Panc1 (cell line): Measurements from ENCODE around the gene NDOR1. TPM values are rescaled to one million over a fixed set of nuclear protein-coding genes. Genes with fewer than 3 reads are reported as not detected.

Source experiments
- ATAC-seq: fragments of 200-7000 bp; cut with Tn5 transposase; 2 replicates; pipeline ENCODE4 v1.9.1; 2020; ENCODE audit warnings: mild to moderate bottlenecking, moderate library complexity
- BruUV-seq: library from RNA; stranded (reverse); fragments of 400-500 nt; replicated peaks from 2 replicates; lab custom pipeline; 2021; lab: Mats Ljungman, UMichigan
- CTCF ChIA-PET: fragments of 300-600 bp; sonication (Branson Sonifier 250); formaldehyde crosslinking; loops from one replicate; lab custom pipeline; 2022; ENCODE audit warnings: antibody characterized with exemption; lab: Charles Lee
- POLR2A ChIA-PET: fragments of 300-600 bp; sonication (Branson Sonifier 250); formaldehyde crosslinking; loops from one replicate; lab custom pipeline; 2022; ENCODE audit warnings: antibody characterized with exemption; lab: Charles Lee
- DNase-seq: peaks from one replicate; pipeline ENCODE4 v3.0.0-alpha.2; 2010; ENCODE audit warnings: low read depth, low spot score
- H3K27ac ChIP-seq: 2 replicates; pipeline ENCODE4 v1.5.1; 2011; ENCODE audit warnings: mild to moderate bottlenecking, low read length, inconsistent platforms
- H3K27me3 ChIP-seq: fragments of 200-500 bp; sonication (Bioruptor generic); 2 replicates; pipeline ENCODE4 v1.6.0; 2014; ENCODE audit warnings: low read length, inconsistent platforms; ENCODE audit not compliant: control insufficient read depth, insufficient read depth
- H3K36me3 ChIP-seq: fragments of 200-500 bp; sonication (Bioruptor generic); 2 replicates; pipeline ENCODE4 v1.5.1; 2014; ENCODE audit warnings: inconsistent platforms, mild to moderate bottlenecking, low read length, moderate library complexity; ENCODE audit not compliant: control insufficient read depth, insufficient read depth
- H3K4me1 ChIP-seq: 2 replicates; pipeline ENCODE4 v1.5.1; 2011; ENCODE audit warnings: inconsistent platforms, mild to moderate bottlenecking, low read length, moderate library complexity; ENCODE audit not compliant: control insufficient read depth, insufficient read depth
- H3K4me3 ChIP-seq, 2 experiments: 2 replicates each; pipeline ENCODE4 v1.5.1; 2011 to 2012; ENCODE audit warnings: low read depth in 2 of 2, low read length in 2 of 2, mild to moderate bottlenecking in 2 of 2, inconsistent platforms in 1 of 2, moderate library complexity in 1 of 2
- H3K9me3 ChIP-seq: fragments of 200-500 bp; sonication (Bioruptor generic); 2 replicates; pipeline ENCODE4 v1.5.1; 2014; ENCODE audit warnings: low read depth, mild to moderate bottlenecking, inconsistent platforms, low read length, moderate library complexity; ENCODE audit not compliant: control insufficient read depth, insufficient read depth
- POLR2AphosphoS5 ChIP-seq: IDR thresholded peaks from 2 replicates; pipeline ENCODE4 v1.6.1; 2012; ENCODE audit warnings: mild to moderate bottlenecking, low read depth, low read length, moderate library complexity
- REST ChIP-seq, 2 experiments: IDR thresholded peaks; 2 replicates each; pipeline ENCODE4 v1.6.1; 2011 to 2012; ENCODE audit warnings: low read depth in 2 of 2, control low read depth in 1 of 2, low read length in 1 of 2, mild to moderate bottlenecking in 1 of 2, moderate library complexity in 1 of 2; ENCODE audit not compliant: insufficient read depth in 1 of 2
- SIN3A ChIP-seq: IDR thresholded peaks from 2 replicates; pipeline ENCODE4 v1.6.1; 2012; ENCODE audit warnings: low read depth, mild to moderate bottlenecking, low read length, moderate library complexity, borderline replicate concordance; ENCODE audit not compliant: insufficient read depth
- TCF7L2 ChIP-seq: IDR thresholded peaks from 2 replicates; pipeline ENCODE4 v1.6.1; 2011; ENCODE audit warnings: mild to moderate bottlenecking, low read depth, low read length, inconsistent platforms
- in situ Hi-C: cut with HindIII; loops from 2 replicates; pipeline ENCODE4 v1.10.0; 2016; ENCODE audit warnings: low sequenced_read_pairs, low pct_unique_long_range_greater_than_20kb
- intact Hi-C: fragments of 100-400 bp; cut with micrococcal nuclease; formaldehyde crosslinking; loops from one replicate; pipeline ENCODE4 v1.10.0; 2022; ENCODE audit not compliant: unreplicated experiment
- total RNA-seq: library from RNA; stranded (reverse); gene quantifications from one replicate; pipeline ENCODE4 v1.2.1, GENCODE V29; 2021; ENCODE audit not compliant: unreplicated experiment
- TF ChIP-seq, protein P1 (sequence below): fragments of 450-650 bp; IDR thresholded peaks from 2 replicates; pipeline ENCODE4 v1.5.1; 2017; ENCODE audit warnings: mild to moderate bottlenecking

Gene NDOR1
- total RNA-seq, 1 experiment from 2014 or later = 15.6 TPM

DNA sequence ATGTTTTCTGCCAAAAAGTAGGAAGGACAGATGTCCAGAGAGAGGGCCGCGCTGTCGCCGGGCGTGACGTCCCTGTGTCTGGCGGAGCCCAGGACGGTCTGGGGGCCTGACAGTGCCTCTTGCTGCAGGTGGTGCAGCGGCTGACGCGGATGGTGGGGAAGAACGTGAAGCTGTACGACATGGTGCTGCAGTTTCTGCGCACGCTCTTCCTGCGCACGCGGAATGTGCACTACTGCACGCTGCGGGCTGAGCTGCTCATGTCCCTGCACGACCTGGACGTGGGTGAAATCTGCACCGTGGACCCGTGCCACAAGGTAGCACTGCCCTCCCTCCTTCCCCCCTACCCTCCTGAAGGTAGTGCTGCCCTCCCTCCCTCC lies 57.4 kb downstream of the NDOR1 start:
- no peak for ATAC-seq
- intact Hi-C loops = no loop called here
- H3K9me3 ChIP-seq = no peaks in the 10 kb centered on the region
- TF ChIP-seq, protein P1, sequence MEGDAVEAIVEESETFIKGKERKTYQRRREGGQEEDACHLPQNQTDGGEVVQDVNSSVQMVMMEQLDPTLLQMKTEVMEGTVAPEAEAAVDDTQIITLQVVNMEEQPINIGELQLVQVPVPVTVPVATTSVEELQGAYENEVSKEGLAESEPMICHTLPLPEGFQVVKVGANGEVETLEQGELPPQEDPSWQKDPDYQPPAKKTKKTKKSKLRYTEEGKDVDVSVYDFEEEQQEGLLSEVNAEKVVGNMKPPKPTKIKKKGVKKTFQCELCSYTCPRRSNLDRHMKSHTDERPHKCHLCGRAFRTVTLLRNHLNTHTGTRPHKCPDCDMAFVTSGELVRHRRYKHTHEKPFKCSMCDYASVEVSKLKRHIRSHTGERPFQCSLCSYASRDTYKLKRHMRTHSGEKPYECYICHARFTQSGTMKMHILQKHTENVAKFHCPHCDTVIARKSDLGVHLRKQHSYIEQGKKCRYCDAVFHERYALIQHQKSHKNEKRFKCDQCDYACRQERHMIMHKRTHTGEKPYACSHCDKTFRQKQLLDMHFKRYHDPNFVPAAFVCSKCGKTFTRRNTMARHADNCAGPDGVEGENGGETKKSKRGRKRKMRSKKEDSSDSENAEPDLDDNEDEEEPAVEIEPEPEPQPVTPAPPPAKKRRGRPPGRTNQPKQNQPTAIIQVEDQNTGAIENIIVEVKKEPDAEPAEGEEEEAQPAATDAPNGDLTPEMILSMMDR = no peak
- TF ChIP-seq REST (IDR thresholded peaks at IDR 0.05; ENCODE audit: insufficient read depth in 1 of 2, low read depth in 2 of 2, low read length in 1 of 2) (no peak), SIN3A (no peak), POLR2AphosphoS5 (no peak), TCF7L2 (no peak)
- in situ Hi-C loops = no loop called here
- H3K4me1 ChIP-seq = no peaks in the 10 kb centered on the region
- ChIA-PET POLR2A (no interaction called here), CTCF (no interaction called here)
- H3K27me3 ChIP-seq = no peaks in the 10 kb centered on the region
- BruUV-seq = no TSS peak
- no peak overlapping the region for H3K4me3 ChIP-seq
- no peak for DNase-seq
- H3K27ac ChIP-seq = no peak overlapping the region
- 0 out of 2 replicates have a peak, but pooled peaks cover 3% of the 10 kb centered on the region for H3K36me3 ChIP-seq

DNA sequence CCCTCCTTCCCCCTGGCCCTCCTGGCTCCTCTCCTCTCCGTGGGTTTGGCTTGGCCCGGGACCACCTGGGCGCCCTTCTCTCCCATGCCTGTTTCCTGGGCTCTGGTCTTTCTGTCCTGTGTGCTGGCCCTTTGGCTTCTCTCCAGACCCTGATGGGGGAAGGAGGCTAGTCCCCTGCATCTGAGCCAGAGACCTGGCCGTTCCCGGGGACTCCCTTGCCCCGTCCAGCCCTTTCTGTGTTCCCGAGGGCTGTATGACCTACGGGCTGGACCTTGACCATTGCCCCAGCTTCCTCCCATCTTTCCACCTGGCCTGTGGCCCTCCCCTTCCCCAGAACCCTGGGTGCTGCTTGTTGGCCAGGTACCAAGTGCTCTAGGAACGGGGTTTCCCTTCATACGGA lies 58.0 kb downstream of the NDOR1 start:
- no peak for DNase-seq
- Histone ChIP-seq H3K27me3 (no peaks in the 10 kb centered on the region), H3K36me3 (0 out of 2 replicates have a peak, but pooled peaks cover 3% of the 10 kb centered on the region), H3K4me3 (no peak overlapping the region), H3K27ac (no peak overlapping the region), H3K4me1 (no peaks in the 10 kb centered on the region), H3K9me3 (no peaks in the 10 kb centered on the region)
- ATAC-seq = no peak
- ChIA-PET CTCF (no interaction called here), POLR2A (no interaction called here)
- intact Hi-C loops = no loop called here
- in situ Hi-C loops = no loop called here
- no TSS peak for BruUV-seq
- TF ChIP-seq, protein P1 = no peak
- no peak for TF ChIP-seq POLR2AphosphoS5
- no peak for TF ChIP-seq SIN3A
- TF ChIP-seq REST (IDR thresholded peaks at IDR 0.05; ENCODE audit: insufficient read depth in 1 of 2, low read depth in 2 of 2, low read length in 1 of 2) = no peak
- no peak for TF ChIP-seq TCF7L2
